Activated CD4-positive, alpha-beta T cell treated with anti-CD3 and anti-CD28 coated beads, Interleukin-2, amount 10 ng/mL, durations not matched to agents 24 days and 14 days (primary cell): ENCODE results near the gene GHR. TPM values are rescaled to one million over a fixed set of nuclear protein-coding genes. Genes with fewer than 3 reads are reported as not detected.

Experiments used
- DNase-seq: peaks from one replicate; pipeline ENCODE4 v3.0.0; 2022
- H3K27ac Mint-ChIP-seq: one replicate; pipeline ENCODE4 v1.8.0; 2022; ENCODE audit warnings: mild to moderate bottlenecking, mixed read lengths
- H3K27me3 Mint-ChIP-seq: one replicate; pipeline ENCODE4 v1.8.0; 2022; ENCODE audit warnings: mixed read lengths
- H3K36me3 Mint-ChIP-seq: one replicate; pipeline ENCODE4 v1.8.0; 2022; ENCODE audit warnings: low read depth, mild to moderate bottlenecking, mixed read lengths
- H3K4me1 Mint-ChIP-seq: one replicate; pipeline ENCODE4 v1.8.0; 2021; ENCODE audit warnings: mixed read lengths
- H3K4me3 Mint-ChIP-seq: one replicate; pipeline ENCODE4 v1.8.0; 2022; ENCODE audit warnings: mild to moderate bottlenecking, moderate library complexity, mixed read lengths
- H3K9me3 Mint-ChIP-seq: one replicate; pipeline ENCODE4 v1.8.0; 2021; ENCODE audit warnings: mixed read lengths
- intact Hi-C: fragments of 100-400 bp; cut with micrococcal nuclease; formaldehyde crosslinking; loops from one replicate; pipeline ENCODE4 v1.15.1; 2023
- total RNA-seq: library from RNA; stranded (reverse); gene quantifications from 2 replicates; pipeline ENCODE4 v1.2.3, GENCODE V29; 2022

GHR gene
- total RNA-seq, 1 donor from 2014 or later, result not detected

GRCh38 chr5:42547141-42547540 is 123.9 kb downstream of the GHR start:
- no peak overlapping the region for H3K4me3 Mint-ChIP-seq
- H3K27ac Mint-ChIP-seq, result no peak overlapping the region
- H3K4me1 Mint-ChIP-seq, result no peaks in the 10 kb centered on the region
- H3K27me3 Mint-ChIP-seq, result peaks cover 4% of the 10 kb centered on the region
- DNase-seq, result no peak
- intact Hi-C loops, result no loop called here
- H3K9me3 Mint-ChIP-seq, result no peaks in the 10 kb centered on the region
- no peaks in the 10 kb centered on the region for H3K36me3 Mint-ChIP-seq

DNA sequence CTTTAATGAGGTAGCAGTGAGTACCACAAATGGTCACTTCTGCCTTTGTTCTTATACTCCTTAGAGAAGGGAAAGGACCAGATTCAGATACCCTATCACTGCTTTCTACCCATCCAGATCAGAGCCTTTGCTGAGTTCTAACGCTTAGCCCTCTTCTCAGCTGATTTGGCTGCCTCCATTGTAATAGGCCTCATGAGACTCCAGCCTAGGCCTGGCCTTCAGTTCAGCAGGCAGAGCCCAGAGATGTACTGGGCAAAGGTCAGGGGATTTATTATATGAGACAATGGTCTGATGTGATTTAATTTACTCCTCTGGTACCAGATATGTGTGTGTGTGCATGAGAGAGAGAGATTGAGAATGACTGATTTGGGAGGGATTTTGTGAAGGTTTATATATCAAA is 124.7 kb downstream of the GHR start:
- no peak for DNase-seq
- no peaks in the 10 kb centered on the region for H3K36me3 Mint-ChIP-seq
- intact Hi-C loops, result no loop called here
- no peaks in the 10 kb centered on the region for H3K4me1 Mint-ChIP-seq
- H3K9me3 Mint-ChIP-seq, result no peaks in the 10 kb centered on the region
- peaks cover 4% of the 10 kb centered on the region for H3K27me3 Mint-ChIP-seq
- H3K27ac Mint-ChIP-seq, result no peak overlapping the region
- H3K4me3 Mint-ChIP-seq, result no peak overlapping the region

GRCh38 chr5:42552597-42552996 is 129.4 kb downstream of the GHR start:
- peaks cover 6% of the 10 kb centered on the region for H3K27me3 Mint-ChIP-seq
- H3K4me1 Mint-ChIP-seq, result no peaks in the 10 kb centered on the region
- H3K9me3 Mint-ChIP-seq, result no peaks in the 10 kb centered on the region
- H3K4me3 Mint-ChIP-seq, result no peak overlapping the region
- intact Hi-C loops, result no loop called here
- H3K27ac Mint-ChIP-seq, result no peak overlapping the region
- no peaks in the 10 kb centered on the region for H3K36me3 Mint-ChIP-seq
- no peak for DNase-seq

GRCh38 chr5:42553461-42553860 is 130.2 kb downstream of the GHR start:
- H3K27ac Mint-ChIP-seq, result no peak overlapping the region
- no peaks in the 10 kb centered on the region for H3K9me3 Mint-ChIP-seq
- intact Hi-C loops, result no loop called here
- H3K4me3 Mint-ChIP-seq, result no peak overlapping the region
- peaks cover 4% of the 10 kb centered on the region for H3K27me3 Mint-ChIP-seq
- H3K36me3 Mint-ChIP-seq, result no peaks in the 10 kb centered on the region
- DNase-seq, result no peak
- no peaks in the 10 kb centered on the region for H3K4me1 Mint-ChIP-seq

- Mint-ChIP-seq H3K36me3 (no peaks in the 10 kb centered on the region), H3K27ac (no peak overlapping the region), H3K4me1 (no peaks in the 10 kb centered on the region), H3K4me3 (no peak overlapping the region), H3K27me3 (peaks cover 2% of the 10 kb centered on the region), H3K9me3 (no peaks in the 10 kb centered on the region)
- no peak for DNase-seq
- intact Hi-C loops, result no loop called here
Measured at GRCh38 chr5:42555010-42555409, 131.8 kb downstream of the GHR start.

DNA sequence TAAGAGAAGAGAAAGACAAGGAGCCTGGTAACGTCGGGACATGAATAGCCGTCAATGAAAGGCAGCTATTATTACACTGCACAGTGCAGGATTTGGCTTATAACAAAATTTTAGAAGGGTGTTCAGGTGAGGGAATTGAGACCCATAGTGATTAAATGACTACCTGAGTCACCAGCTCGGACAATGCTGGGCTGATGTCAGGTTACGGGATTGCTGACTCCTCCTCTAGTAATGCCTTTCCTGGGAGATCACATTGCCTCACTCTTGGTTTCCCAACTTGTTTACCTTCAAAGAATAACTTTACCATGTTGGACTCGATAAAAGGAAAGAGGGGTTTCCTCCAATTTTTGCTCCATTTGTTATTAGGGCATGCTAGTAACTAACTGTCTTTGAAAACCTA is 132.6 kb downstream of the GHR start:
- Mint-ChIP-seq H3K27me3 (peaks cover 5% of the 10 kb centered on the region), H3K9me3 (no peaks in the 10 kb centered on the region), H3K4me1 (no peaks in the 10 kb centered on the region), H3K4me3 (no peak overlapping the region), H3K36me3 (no peaks in the 10 kb centered on the region), H3K27ac (no peak overlapping the region)
- intact Hi-C loops, result no loop called here
- DNase-seq, result no peak

- intact Hi-C loops, result no loop called here
Measured at GRCh38 chr5:42557689-42558088, 134.4 kb downstream of the GHR start.

DNA sequence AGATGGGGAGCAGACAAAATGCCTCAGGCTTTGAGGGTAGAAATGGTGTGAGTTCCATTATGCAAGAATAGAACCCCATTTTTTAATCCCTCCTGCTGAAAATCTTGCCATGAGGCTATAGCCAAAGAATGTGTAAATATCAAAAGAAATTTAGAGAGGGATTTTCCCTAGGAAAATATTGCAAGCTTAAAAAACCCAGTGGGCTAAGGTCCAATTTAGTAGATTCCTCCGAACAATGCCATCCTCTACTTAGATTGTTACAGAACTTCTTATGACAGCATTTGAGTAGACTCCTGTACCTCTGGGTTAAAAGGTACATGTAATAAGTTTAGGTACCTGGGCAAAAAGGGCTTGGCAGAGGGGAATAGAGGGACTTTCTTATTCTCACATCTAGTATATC is 138.4 kb downstream of the GHR start:
- H3K36me3 Mint-ChIP-seq, result no peaks in the 10 kb centered on the region
- H3K4me3 Mint-ChIP-seq, result no peak overlapping the region
- H3K4me1 Mint-ChIP-seq, result no peaks in the 10 kb centered on the region
- no peak for DNase-seq
- intact Hi-C loops, result no loop called here
- H3K27me3 Mint-ChIP-seq, result peaks cover 3% of the 10 kb centered on the region
- no peaks in the 10 kb centered on the region for H3K9me3 Mint-ChIP-seq
- H3K27ac Mint-ChIP-seq, result no peak overlapping the region

More at GRCh38 chr5:42557689-42558088, 134.4 kb downstream of the GHR start:
- Mint-ChIP-seq H3K36me3 (no peaks in the 10 kb centered on the region), H3K27me3 (peaks cover 5% of the 10 kb centered on the region), H3K4me3 (no peak overlapping the region), H3K9me3 (no peaks in the 10 kb centered on the region), H3K4me1 (no peaks in the 10 kb centered on the region), H3K27ac (no peak overlapping the region)
- DNase-seq, result no peak

GRCh38 chr5:42564689-42565356 is 141.6 kb downstream of the GHR start:
- no peak overlapping the region for H3K4me3 Mint-ChIP-seq
- no peaks in the 10 kb centered on the region for H3K36me3 Mint-ChIP-seq
- no peak overlapping the region for H3K27ac Mint-ChIP-seq
- peaks cover 3% of the 10 kb centered on the region for H3K27me3 Mint-ChIP-seq
- no peak for DNase-seq
- no peaks in the 10 kb centered on the region for H3K9me3 Mint-ChIP-seq
- intact Hi-C loops, result no loop called here
- H3K4me1 Mint-ChIP-seq, result no peaks in the 10 kb centered on the region

DNA sequence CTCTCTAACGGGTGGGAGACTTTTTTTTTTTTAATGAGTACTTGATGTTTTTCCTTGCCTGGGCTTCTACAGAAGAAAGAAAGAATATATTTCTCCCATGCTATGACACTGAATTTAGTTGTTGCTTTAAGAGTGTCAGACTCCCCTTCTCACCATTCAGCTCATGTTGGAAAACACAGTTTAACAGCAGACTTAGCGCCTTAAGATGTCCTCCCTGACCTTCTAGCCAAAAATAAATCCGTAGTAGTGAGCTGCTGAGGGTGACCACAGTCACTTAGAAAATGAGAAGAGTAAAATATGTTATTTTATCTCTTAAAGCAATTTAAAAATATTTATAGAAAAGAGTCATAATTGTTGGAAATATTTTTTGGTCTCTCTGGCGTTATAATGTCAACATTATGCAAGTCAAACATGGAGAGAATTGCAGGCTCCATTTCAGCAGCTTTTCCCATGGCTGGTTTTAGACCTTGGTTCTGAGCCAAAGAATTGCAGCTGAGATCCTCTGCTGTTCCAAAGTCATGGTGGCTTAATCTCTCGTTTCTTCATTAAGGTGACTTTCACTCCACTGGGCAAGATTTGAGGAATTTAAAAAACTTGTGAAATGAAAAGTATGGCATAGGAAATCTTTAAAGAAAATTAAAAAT is 143.5 kb downstream of the GHR start:
- Mint-ChIP-seq H3K27ac (no peak overlapping the region), H3K4me3 (no peak overlapping the region), H3K27me3 (no peaks in the 10 kb centered on the region), H3K36me3 (no peaks in the 10 kb centered on the region), H3K9me3 (no peaks in the 10 kb centered on the region), H3K4me1 (no peaks in the 10 kb centered on the region)
- intact Hi-C loops, result no loop called here
- no peak for DNase-seq

- H3K27ac Mint-ChIP-seq, result no peak overlapping the region
- no peaks in the 10 kb centered on the region for H3K36me3 Mint-ChIP-seq
- H3K4me1 Mint-ChIP-seq, result no peaks in the 10 kb centered on the region
- no peaks in the 10 kb centered on the region for H3K9me3 Mint-ChIP-seq
- DNase-seq, result no peak
- no peaks in the 10 kb centered on the region for H3K27me3 Mint-ChIP-seq
- intact Hi-C loops, result no loop called here
- no peak overlapping the region for H3K4me3 Mint-ChIP-seq
Measured at GRCh38 chr5:42569325-42569724, 146.1 kb downstream of the GHR start.

DNA sequence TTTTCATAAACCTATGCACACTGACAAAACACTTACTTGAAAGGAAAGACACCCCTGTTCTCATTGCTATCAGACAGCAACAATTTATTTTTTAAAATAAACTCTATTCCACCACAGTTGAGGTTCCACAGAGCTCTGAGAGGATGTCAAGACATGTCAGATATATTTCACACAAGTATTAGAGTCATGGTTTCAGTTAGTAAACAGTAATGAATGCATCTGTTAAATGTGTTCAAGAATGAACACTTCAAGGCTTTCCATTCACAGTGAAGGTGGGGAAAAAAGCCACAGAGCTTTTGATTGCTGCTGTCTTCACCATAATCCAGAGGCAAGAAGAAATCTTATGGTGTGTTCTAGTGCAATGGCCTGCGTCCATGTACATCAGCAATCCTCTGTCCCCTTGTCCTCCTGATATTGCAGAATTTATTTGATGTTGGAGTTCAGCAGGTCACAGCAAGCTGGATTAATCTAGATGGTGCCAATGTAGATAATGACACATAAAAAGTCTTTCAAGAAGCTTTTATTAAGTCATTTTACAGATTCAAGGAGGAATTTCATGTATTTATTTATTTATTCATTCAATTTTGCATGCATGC is 146.8 kb downstream of the GHR start:
- Mint-ChIP-seq H3K4me1 (no peaks in the 10 kb centered on the region), H3K4me3 (no peak overlapping the region), H3K27me3 (no peaks in the 10 kb centered on the region), H3K27ac (no peak overlapping the region), H3K9me3 (no peaks in the 10 kb centered on the region), H3K36me3 (no peaks in the 10 kb centered on the region)
- intact Hi-C loops, result no loop called here
- DNase-seq, result no peak

- intact Hi-C loops, result no loop called here
- Mint-ChIP-seq H3K4me3 (no peak overlapping the region), H3K27ac (no peak overlapping the region), H3K4me1 (no peaks in the 10 kb centered on the region), H3K36me3 (no peaks in the 10 kb centered on the region), H3K27me3 (no peaks in the 10 kb centered on the region), H3K9me3 (no peaks in the 10 kb centered on the region)
- no peak for DNase-seq
Measured at GRCh38 chr5:42570966-42571960, 148.0 kb downstream of the GHR start.

DNA sequence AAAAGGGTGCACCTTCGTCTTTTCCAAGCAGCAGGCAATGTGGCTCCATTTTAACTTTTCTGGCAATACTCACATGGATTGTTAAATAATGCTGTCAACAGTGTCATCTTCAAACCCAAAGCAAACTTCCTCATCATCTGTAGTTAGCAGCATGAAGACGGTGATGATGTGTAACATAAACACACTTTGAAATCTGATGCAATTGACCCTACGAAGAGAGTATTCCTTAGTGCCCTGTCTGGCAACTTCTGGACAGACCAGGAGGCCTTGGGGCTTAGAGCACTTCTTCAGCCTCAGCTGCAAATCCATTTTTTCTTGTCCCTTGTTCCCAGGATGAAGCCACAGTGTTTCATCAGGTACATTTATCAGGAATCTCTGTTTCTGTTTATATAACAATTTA is 149.1 kb downstream of the GHR start:
- no peaks in the 10 kb centered on the region for H3K9me3 Mint-ChIP-seq
- intact Hi-C loops, result no loop called here
- no peaks in the 10 kb centered on the region for H3K36me3 Mint-ChIP-seq
- no peaks in the 10 kb centered on the region for H3K4me1 Mint-ChIP-seq
- H3K4me3 Mint-ChIP-seq, result no peak overlapping the region
- H3K27ac Mint-ChIP-seq, result no peak overlapping the region
- no peak for DNase-seq
- H3K27me3 Mint-ChIP-seq, result no peaks in the 10 kb centered on the region
